DND-41 (cell line): ENCODE data around the gene SH3BP2.

Experiments
- ATAC-seq: fragments of 200-7000 bp; cut with Tn5 transposase; 3 replicates; pipeline ENCODE4 v1.9.1; 2021; ENCODE audit warnings: low read depth; ENCODE audit not compliant: insufficient read depth
- DNase-seq: peaks from one replicate; pipeline ENCODE4 v3.0.0-alpha.2; 2020
- H2AFZ ChIP-seq: 2 replicates; pipeline ENCODE4 v1.6.0; 2012; ENCODE audit warnings: low read depth, low read length
- H3K27ac ChIP-seq: 2 replicates; pipeline ENCODE4 v1.5.1; 2012; ENCODE audit warnings: low read length, inconsistent platforms
- H3K27me3 ChIP-seq: fragments of 200-600 bp; sonication (generic); 2 replicates; pipeline ENCODE4 v1.6.0; 2012; ENCODE audit warnings: low read length, mild to moderate bottlenecking, inconsistent platforms; ENCODE audit not compliant: insufficient read depth, poor library complexity
- H3K36me3 ChIP-seq: 2 replicates; pipeline ENCODE4 v1.5.1; 2012; ENCODE audit warnings: low read length, inconsistent platforms; ENCODE audit not compliant: insufficient read depth
- H3K4me1 ChIP-seq: 2 replicates; pipeline ENCODE4 v1.5.1; 2012; ENCODE audit warnings: mild to moderate bottlenecking, low read length; ENCODE audit not compliant: insufficient read depth
- H3K4me2 ChIP-seq: 2 replicates; pipeline ENCODE4 v1.6.0; 2012; ENCODE audit warnings: mild to moderate bottlenecking, moderate library complexity, low read length, inconsistent platforms; ENCODE audit not compliant: insufficient read depth
- H3K4me3 ChIP-seq, 2 experiments: fragments of 200-600 bp in 1 of 2; shearing (Covaris generic) in 1 of 2; 2 replicates each; pipeline ENCODE4 v1.5.1; 2012 to 2016; ENCODE audit warnings: inconsistent platforms in 2 of 2, low read length in 2 of 2, mild to moderate bottlenecking in 2 of 2, low read depth in 1 of 2, moderate library complexity in 1 of 2
- H3K79me2 ChIP-seq: 2 replicates; pipeline ENCODE4 v1.6.0; 2012; ENCODE audit warnings: low read length, inconsistent platforms; ENCODE audit not compliant: insufficient read depth
- H3K9ac ChIP-seq: 2 replicates; pipeline ENCODE4 v1.6.0; 2012; ENCODE audit warnings: low read depth, mild to moderate bottlenecking, inconsistent platforms, low read length, moderate library complexity
- H3K9me3 ChIP-seq: 2 replicates; pipeline ENCODE4 v1.5.1; 2012; ENCODE audit warnings: low read length, moderate library complexity, mild to moderate bottlenecking, inconsistent platforms; ENCODE audit not compliant: insufficient read depth, severe bottlenecking
- H4K20me1 ChIP-seq: 2 replicates; pipeline ENCODE4 v1.6.0; 2012; ENCODE audit warnings: low read length; ENCODE audit not compliant: insufficient read depth
- CTCF ChIP-seq: IDR thresholded peaks from 2 replicates; pipeline ENCODE4 v1.5.1; 2012; ENCODE audit warnings: borderline replicate concordance, low read length, moderate library complexity, mild to moderate bottlenecking; ENCODE audit not compliant: poor library complexity, severe bottlenecking; ENCODE audit errors: extremely low read depth
- EZH2 ChIP-seq: IDR thresholded peaks from 3 replicates; pipeline ENCODE4 v1.6.1; 2012; ENCODE audit warnings: borderline replicate concordance, low read depth, mild to moderate bottlenecking, moderate library complexity, low read length, inconsistent platforms; ENCODE audit not compliant: severe bottlenecking

SH3BP2 gene

GRCh38 chr4:2804449-2804972 is 11.6 kb downstream of the SH3BP2 start:
- Histone ChIP-seq H3K27ac (no peak overlapping the region), H3K4me2 (no peak overlapping the region), H3K27me3 (no peaks in the 10 kb centered on the region), H2AFZ (no peak overlapping the region), H3K4me3 (no peak overlapping the region), H3K36me3 (no peaks in the 10 kb centered on the region), H3K9me3 (no peaks in the 10 kb centered on the region), H3K4me1 (no peaks in the 10 kb centered on the region), H3K9ac (no peak overlapping the region), H4K20me1 (no peaks in the 10 kb centered on the region; the same call in 1 of the 2 replicates), H3K79me2 (no peaks in the 10 kb centered on the region)
- DNase-seq = no peak
- ATAC-seq = no peak
- TF ChIP-seq EZH2 = no peak
- no peak for TF ChIP-seq CTCF

GRCh38 chr4:2804973-2805501 is 12.2 kb downstream of the SH3BP2 start:
- no peak; the same call in 2 of the 3 replicates for ATAC-seq
- H3K9me3 ChIP-seq = no peaks in the 10 kb centered on the region
- no peaks in the 10 kb centered on the region; the same call in 1 of the 2 replicates for H4K20me1 ChIP-seq
- no peaks in the 10 kb centered on the region for H3K79me2 ChIP-seq
- TF ChIP-seq CTCF (no peak), EZH2 (no peak)
- DNase-seq = no peak
- no peak overlapping the region for H3K9ac ChIP-seq
- no peaks in the 10 kb centered on the region for H3K4me1 ChIP-seq
- H3K4me2 ChIP-seq = no peak overlapping the region
- H3K4me3 ChIP-seq = no peak overlapping the region
- no peak overlapping the region for H2AFZ ChIP-seq
- no peaks in the 10 kb centered on the region for H3K36me3 ChIP-seq
- H3K27ac ChIP-seq = no peak overlapping the region
- H3K27me3 ChIP-seq = no peaks in the 10 kb centered on the region

- TF ChIP-seq CTCF (no peak), EZH2 (no peak)
- no peaks in the 10 kb centered on the region for H3K4me1 ChIP-seq
- no peak overlapping the region for H2AFZ ChIP-seq
- no peaks in the 10 kb centered on the region for H3K9me3 ChIP-seq
- DNase-seq (no peak), ATAC-seq (no peak)
- H3K9ac ChIP-seq = no peak overlapping the region
- no peaks in the 10 kb centered on the region for H3K27me3 ChIP-seq
- no peaks in the 10 kb centered on the region for H3K36me3 ChIP-seq
- H3K4me3 ChIP-seq = no peak overlapping the region
- no peaks in the 10 kb centered on the region; the same call in 1 of the 2 replicates for H4K20me1 ChIP-seq
- H3K79me2 ChIP-seq = no peaks in the 10 kb centered on the region
- no peak overlapping the region for H3K4me2 ChIP-seq
- H3K27ac ChIP-seq = no peak overlapping the region
Observed at GRCh38 chr4:2805712-2806389, 13.0 kb downstream of the SH3BP2 start.
